NCI-H2227 (cell line): ENCODE data around the gene MCM7.
A peak's percentile ranks its signal among the peaks of the same experiment; 100 is the strongest.

Source experiments
- DNase-seq: peaks from one replicate; lab custom pipeline; 2025; ENCODE audit not compliant: unreplicated experiment; lab: John Stamatoyannopoulos, UW

MCM7 gene

GRCh38 chr7:100075418-100075817 is 25.8 kb downstream of the MCM7 start:
- DNase-seq, result no peak

- no peak for DNase-seq
Observed at GRCh38 chr7:100074841-100075240, 26.4 kb downstream of the MCM7 start.

- no peak for DNase-seq
Observed at GRCh38 chr7:100072462-100072861, 28.7 kb downstream of the MCM7 start.

GRCh38 chr7:100071018-100071723 is 30.0 kb downstream of the MCM7 start:
- no peak for DNase-seq

- DNase-seq, result no peak
Observed at GRCh38 chr7:100069991-100070390, 31.2 kb downstream of the MCM7 start.

- DNase-seq, result peak; percentile 35
Observed at GRCh38 chr7:100066953-100067352, 34.2 kb downstream of the MCM7 start.

- no peak for DNase-seq
Observed at GRCh38 chr7:100065452-100066186, 35.6 kb downstream of the MCM7 start.

GRCh38 chr7:100064162-100064561 is 37.0 kb downstream of the MCM7 start:
- DNase-seq, result no peak

- DNase-seq, result no peak
Observed at GRCh38 chr7:100063376-100063775, 37.8 kb downstream of the MCM7 start.

GRCh38 chr7:100061518-100062193 is 39.5 kb downstream of the MCM7 start:
- DNase-seq, result no peak

- no peak for DNase-seq
Observed at GRCh38 chr7:100059251-100059739, 41.9 kb downstream of the MCM7 start.

- DNase-seq, result no peak
Observed at GRCh38 chr7:100057006-100057405, 44.2 kb downstream of the MCM7 start.

GRCh38 chr7:100053215-100053614 is 48.0 kb downstream of the MCM7 start:
- peak; percentile 81 for DNase-seq

GRCh38 chr7:100051611-100052010 is 49.6 kb downstream of the MCM7 start:
- no peak for DNase-seq

- DNase-seq, result peak; percentile 95
Observed at GRCh38 chr7:100049441-100050291, 51.5 kb downstream of the MCM7 start, which contains the start of gene ZSCAN21. ZSCAN21 (plus strand) TSS chr7:100049774; CDS start chr7:100057007, 7,233 bp downstream.

GRCh38 chr7:100048680-100049079 is 52.5 kb downstream of the MCM7 start:
- DNase-seq, result no peak

GRCh38 chr7:100044718-100045117 is 56.5 kb downstream of the MCM7 start:
- no peak for DNase-seq
